ENCODE measurements around the gene SDK2. TPM values are rescaled to one million over a fixed set of nuclear protein-coding genes. Genes with fewer than 3 reads are reported as not detected.

SDK2 gene
- total and polyA plus RNA-seq, 2 of the 4 experiments (the other 2 are of a cell fraction), result under 0.01 to 0.03 TPM

DNA sequence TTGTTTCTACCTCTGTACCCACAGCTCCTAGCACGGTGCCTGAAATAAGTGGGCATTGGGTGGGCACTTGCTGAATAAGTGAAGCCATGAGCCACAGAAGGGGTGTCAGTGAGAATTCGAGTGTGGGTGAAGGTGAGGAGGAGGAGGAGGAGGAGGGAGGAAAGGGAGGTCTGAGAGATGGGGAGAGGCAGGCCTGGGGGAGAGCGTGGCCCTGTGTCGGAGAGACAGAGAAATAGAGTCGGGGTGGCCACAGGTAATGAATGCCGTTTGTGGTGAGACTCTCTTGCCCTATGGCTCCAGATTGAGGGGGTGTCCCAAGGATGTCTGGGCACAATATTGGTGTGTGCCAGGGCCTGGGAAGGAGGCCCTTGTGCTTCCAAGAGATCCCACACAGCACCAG is 49.2 kb downstream of the SDK2 start:
- ATAC-seq (ENCODE audit: low read depth), result no peak
- Histone ChIP-seq H3K79me1 (ENCODE audit: low read depth in 1 of 2, low read length in 2 of 2) (no peaks in the 10 kb centered on the region), H2BK20ac (ENCODE audit: low read depth, low read length) (no peak overlapping the region), H3K9me3 (ENCODE audit: control insufficient read depth, insufficient read depth, low read length) (peaks cover 3% of the 10 kb centered on the region), H3K4ac (ENCODE audit: low read depth, low read length) (no peak overlapping the region), H3K4me1 (ENCODE audit: control insufficient read depth, insufficient read depth, low read length) (no peaks in the 10 kb centered on the region), H3K9me1 (ENCODE audit: insufficient read depth, low read length) (no peaks in the 10 kb centered on the region), H3K36me3 (ENCODE audit: control insufficient read depth, insufficient read depth, low read length) (no peaks in the 10 kb centered on the region), H2AK9ac (replicated peaks; ENCODE audit: low read depth, low read length, poor library complexity) (peak overlapping the region; percentile 55), H4K91ac (ENCODE audit: insufficient read depth, low read depth, low read length) (no peak overlapping the region), H3K27me3 (ENCODE audit: control insufficient read depth, insufficient read depth, low read length) (no peaks in the 10 kb centered on the region), H2AK5ac (ENCODE audit: low read depth, low read length) (no peak overlapping the region), H2BK5ac (ENCODE audit: low read depth, low read length, poor library complexity, severe bottlenecking) (no peak overlapping the region), H3K27ac (ENCODE audit: insufficient read depth, low read length) (no peak overlapping the region), H2AFZ (replicated peaks; ENCODE audit: low read length, poor library complexity) (no peak overlapping the region), H3K18ac (ENCODE audit: low read depth, low read length) (no peak overlapping the region), H2BK15ac (ENCODE audit: low read depth, low read length) (no peak overlapping the region), H4K20me1 (ENCODE audit: insufficient read depth, low read length) (no peaks in the 10 kb centered on the region), H3K56ac (ENCODE audit: extremely low read depth, insufficient read depth, low read length) (no peak overlapping the region), H2BK120ac (ENCODE audit: low read depth, low read length) (no peak overlapping the region), H4K8ac (ENCODE audit: low read depth in 2 of 2, low read length in 2 of 2) (no peak overlapping the region), H3K14ac (replicated peaks; ENCODE audit: low read depth, low read length) (no peak overlapping the region), H3K23ac (ENCODE audit: low read depth, low read length) (no peak overlapping the region), H3K4me3 (ENCODE audit: insufficient read depth, low read depth, low read length) (no peak overlapping the region), H3K4me2 (ENCODE audit: low read depth, low read length) (no peak overlapping the region), H3K9ac (ENCODE audit: low read depth, low read length) (no peak overlapping the region), H4K5ac (ENCODE audit: low read depth, low read length) (no peak overlapping the region)
- TF ChIP-seq, protein P1, sequence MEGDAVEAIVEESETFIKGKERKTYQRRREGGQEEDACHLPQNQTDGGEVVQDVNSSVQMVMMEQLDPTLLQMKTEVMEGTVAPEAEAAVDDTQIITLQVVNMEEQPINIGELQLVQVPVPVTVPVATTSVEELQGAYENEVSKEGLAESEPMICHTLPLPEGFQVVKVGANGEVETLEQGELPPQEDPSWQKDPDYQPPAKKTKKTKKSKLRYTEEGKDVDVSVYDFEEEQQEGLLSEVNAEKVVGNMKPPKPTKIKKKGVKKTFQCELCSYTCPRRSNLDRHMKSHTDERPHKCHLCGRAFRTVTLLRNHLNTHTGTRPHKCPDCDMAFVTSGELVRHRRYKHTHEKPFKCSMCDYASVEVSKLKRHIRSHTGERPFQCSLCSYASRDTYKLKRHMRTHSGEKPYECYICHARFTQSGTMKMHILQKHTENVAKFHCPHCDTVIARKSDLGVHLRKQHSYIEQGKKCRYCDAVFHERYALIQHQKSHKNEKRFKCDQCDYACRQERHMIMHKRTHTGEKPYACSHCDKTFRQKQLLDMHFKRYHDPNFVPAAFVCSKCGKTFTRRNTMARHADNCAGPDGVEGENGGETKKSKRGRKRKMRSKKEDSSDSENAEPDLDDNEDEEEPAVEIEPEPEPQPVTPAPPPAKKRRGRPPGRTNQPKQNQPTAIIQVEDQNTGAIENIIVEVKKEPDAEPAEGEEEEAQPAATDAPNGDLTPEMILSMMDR (conservative IDR thresholded peaks at IDR 0.05; ENCODE audit: low read depth, low read length), result no peak
- TF ChIP-seq SMC3 (IDR thresholded peaks at IDR 0.05; ENCODE audit: low read depth, low read length) (no peak), POLR2A (IDR thresholded peaks at IDR 0.05; ENCODE audit: low read depth, low read length) (no peak), FOS (IDR thresholded peaks at IDR 0.05; ENCODE audit: low read depth, low read length) (no peak), RFX5 (IDR thresholded peaks at IDR 0.05; ENCODE audit: low read depth, low read length) (no peak), CHD1 (IDR thresholded peaks at IDR 0.05; ENCODE audit: low read depth, low read length) (no peak), RAD21 (IDR thresholded peaks at IDR 0.05; ENCODE audit: low read length) (no peak), MAFK (IDR thresholded peaks at IDR 0.05; ENCODE audit: low read depth, low read length) (no peak), MAZ (IDR thresholded peaks at IDR 0.05; ENCODE audit: borderline replicate concordance, low read depth, low read length) (no peak), BHLHE40 (IDR thresholded peaks at IDR 0.05; ENCODE audit: low read depth, low read length) (no peak), NFE2L2 (IDR thresholded peaks at IDR 0.05; ENCODE audit: low read depth, low read length) (no peak), MXI1 (IDR thresholded peaks at IDR 0.05; ENCODE audit: borderline replicate concordance, low read depth, low read length) (no peak), CEBPB (IDR thresholded peaks at IDR 0.05; ENCODE audit: low read depth, low read length) (no peak), RCOR1 (IDR thresholded peaks at IDR 0.05; ENCODE audit: insufficient replicate concordance, low read length) (no peak)
- TF ChIP-seq, protein P2, sequence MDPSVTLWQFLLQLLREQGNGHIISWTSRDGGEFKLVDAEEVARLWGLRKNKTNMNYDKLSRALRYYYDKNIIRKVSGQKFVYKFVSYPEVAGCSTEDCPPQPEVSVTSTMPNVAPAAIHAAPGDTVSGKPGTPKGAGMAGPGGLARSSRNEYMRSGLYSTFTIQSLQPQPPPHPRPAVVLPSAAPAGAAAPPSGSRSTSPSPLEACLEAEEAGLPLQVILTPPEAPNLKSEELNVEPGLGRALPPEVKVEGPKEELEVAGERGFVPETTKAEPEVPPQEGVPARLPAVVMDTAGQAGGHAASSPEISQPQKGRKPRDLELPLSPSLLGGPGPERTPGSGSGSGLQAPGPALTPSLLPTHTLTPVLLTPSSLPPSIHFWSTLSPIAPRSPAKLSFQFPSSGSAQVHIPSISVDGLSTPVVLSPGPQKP (IDR thresholded peaks at IDR 0.05; ENCODE audit: borderline replicate concordance, low read depth, low read length), result no peak
- TF ChIP-seq, protein P3, sequence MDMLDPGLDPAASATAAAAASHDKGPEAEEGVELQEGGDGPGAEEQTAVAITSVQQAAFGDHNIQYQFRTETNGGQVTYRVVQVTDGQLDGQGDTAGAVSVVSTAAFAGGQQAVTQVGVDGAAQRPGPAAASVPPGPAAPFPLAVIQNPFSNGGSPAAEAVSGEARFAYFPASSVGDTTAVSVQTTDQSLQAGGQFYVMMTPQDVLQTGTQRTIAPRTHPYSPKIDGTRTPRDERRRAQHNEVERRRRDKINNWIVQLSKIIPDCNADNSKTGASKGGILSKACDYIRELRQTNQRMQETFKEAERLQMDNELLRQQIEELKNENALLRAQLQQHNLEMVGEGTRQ (IDR thresholded peaks at IDR 0.05; ENCODE audit: low read depth, low read length), result no peak
- BruUV-seq (replicated peaks), result no TSS peak
- in situ Hi-C loops (cut with MboI; ENCODE audit: low sequenced_read_pairs) (no loop called here), dilution Hi-C loops (cut with HindIII; ENCODE audit: low sequenced_read_pairs, unreplicated experiment) (no loop called here), intact Hi-C loops (cut with micrococcal nuclease) (no loop called here)
- CTCF ChIA-PET, result interaction anchor here (0.5 kb wide), 1 partner anchor 12 kb away, joined by 3 read pairs; no protein-coding TSS in a partner anchor
- WGBS, 2 experiments (ENCODE audit: extremely low coverage in 2 of 2, insufficient read length in 1 of 2), result 0% methylated on average over 1 of the region's 6 CpGs; no CpG with 5 or more reads in 1 of the 2 experiments
- POLR2A ChIA-PET (ENCODE audit: unreplicated experiment), result no interaction called here
- DNase-seq, result no peak
